Lung (tissue), 12 donors: ENCODE results near the gene GRIA4. TPM values are rescaled to one million over a fixed set of nuclear protein-coding genes. Genes with fewer than 3 reads are reported as not detected.
"Not testable (repeated sequence)": the region's sequence is repeated elsewhere in the genome, so short reads cannot be mapped to it uniquely, and the experiment has no call there.

ENCODE experiments used
- ATAC-seq: fragments of 200-7000 bp; cut with Tn5 transposase; one replicate; pipeline ENCODE4 v1.9.1; 2020; ENCODE audit warnings: moderate number of reproducible peaks; ENCODE audit not compliant: insufficient read depth, low FRiP score
- DNase-seq, 3 donors: peaks; one replicate each; pipeline ENCODE4 v3.0.0-alpha.2; 2013 to 2017
- H3K27ac ChIP-seq, 2 donors: one replicate each; pipeline ENCODE4 v1.5.1; 2013; ENCODE audit warnings: mild to moderate bottlenecking in 2 of 2, moderate library complexity in 2 of 2, control low read depth in 1 of 2, inconsistent platforms in 1 of 2, low read depth in 1 of 2, low read length in 1 of 2
- H3K27me3 ChIP-seq, 3 donors: one replicate each; pipeline ENCODE4 v1.5.1; 2013; ENCODE audit warnings: low read length in 2 of 3; ENCODE audit not compliant: control insufficient read depth in 3 of 3, insufficient read depth in 3 of 3
- H3K36me3 ChIP-seq, 4 donors: one replicate each; pipeline ENCODE4 v1.5.1; 2013; ENCODE audit warnings: low read length in 4 of 4, mild to moderate bottlenecking in 1 of 4, moderate library complexity in 1 of 4; ENCODE audit not compliant: control insufficient read depth in 4 of 4, insufficient read depth in 4 of 4
- H3K4me1 ChIP-seq, 5 donors: one replicate each; pipeline ENCODE4 v1.5.1; 2013; ENCODE audit warnings: low read length in 5 of 5, mild to moderate bottlenecking in 2 of 5, moderate library complexity in 1 of 5; ENCODE audit not compliant: control insufficient read depth in 5 of 5, insufficient read depth in 5 of 5
- H3K4me3 ChIP-seq: one replicate; pipeline ENCODE4 v1.5.1; 2013; ENCODE audit warnings: mild to moderate bottlenecking, control low read depth, moderate library complexity
- H3K9ac ChIP-seq, 2 donors: one replicate each; pipeline ENCODE4 v1.5.1; 2013; ENCODE audit warnings: low read length in 2 of 2, control low read depth in 1 of 2; ENCODE audit not compliant: insufficient read depth in 1 of 2
- H3K9me3 ChIP-seq, 4 donors: one replicate each; pipeline ENCODE4 v1.5.1; 2013; ENCODE audit warnings: low read length in 3 of 4, mild to moderate bottlenecking in 1 of 4, moderate library complexity in 1 of 4; ENCODE audit not compliant: control insufficient read depth in 4 of 4, insufficient read depth in 3 of 4
- WGBS, 2 donors: extraction: QIAGEN DNeasy Blood & Tissue Kit; methylation state at CpG; one replicate each; pipeline ENCODE4 v1.1.7; 2013; 5-methylcytosine and 5-hydroxymethylcytosine counted together
- polyA plus RNA-seq, 2 donors: library from polyadenylated mRNA; stranded (reverse); fragments of 200-250 nt; gene quantifications; one replicate each; pipeline ENCODE4 v1.2.1, GENCODE V29; 2013
- total RNA-seq, 2 donors: library from RNA; depleted of rRNA in 1 of 2; stranded (reverse); fragments of >200 nt in 1 of 2; gene quantifications; one replicate each; pipeline ENCODE4 v1.2.1, GENCODE V29; 2014 to 2021
- TF ChIP-seq, protein P1 (sequence below): IDR thresholded peaks from 2 replicates; pipeline ENCODE4 v1.5.1; 2012; ENCODE audit warnings: mild to moderate bottlenecking; ENCODE audit errors: control extremely low read depth, extremely low read depth
- donor health status: control.
- donor health status: control.
- donor health status: Bipolar disorder and iron deficiency.
- donor health status: healthy.
- donor health status: DM: yes; HTN: yes; CAD: no.

The GRIA4 gene
- total and polyA plus RNA-seq, 4 donors: 0.12 to 0.77 TPM; not detected in 2

DNA sequence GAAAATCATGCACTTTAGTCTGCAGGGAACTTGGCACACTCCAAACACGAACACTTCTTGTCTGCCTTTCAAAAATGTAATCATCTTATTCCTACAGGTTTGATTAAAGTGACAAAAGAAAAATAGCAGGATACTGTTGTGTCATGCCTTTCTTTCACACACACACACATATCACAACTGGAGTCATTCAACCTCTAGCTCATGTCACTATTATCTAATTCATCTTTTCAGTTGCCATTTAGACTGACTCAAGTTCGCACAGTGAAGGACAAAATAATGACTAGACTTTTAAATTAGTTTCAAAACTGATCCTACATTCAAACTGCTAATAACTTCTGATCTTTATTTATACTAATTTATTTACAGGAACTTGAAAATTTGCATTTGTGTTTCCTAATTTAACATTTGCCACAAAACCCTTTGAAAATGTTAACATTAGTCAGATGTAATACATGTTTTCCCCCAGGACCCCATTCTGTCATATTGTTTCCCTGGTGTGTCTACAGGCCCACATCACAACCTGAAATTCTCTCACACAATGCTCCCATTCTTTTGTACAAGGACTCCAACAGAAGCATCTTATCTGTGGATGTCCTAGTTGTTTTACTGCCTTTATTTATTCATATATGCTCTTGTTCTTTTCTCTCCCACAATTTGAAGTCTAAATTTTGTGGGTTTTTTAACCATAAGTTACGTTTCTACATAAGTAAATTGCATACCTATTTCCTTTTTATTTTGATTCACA is 171.1 kb downstream of the GRIA4 start:
- no peak overlapping the region for H3K9ac ChIP-seq
- no peaks in the 10 kb centered on the region for H3K4me1 ChIP-seq
- DNase-seq: no peak
- H3K36me3 ChIP-seq: no peaks in the 10 kb centered on the region
- WGBS, 2 donors: 76 to 78% methylated on average over 3 of the region's 3 CpGs
- H3K9me3 ChIP-seq: no peaks in the 10 kb centered on the region
- H3K4me3 ChIP-seq: no peak overlapping the region
- TF ChIP-seq, protein P1, sequence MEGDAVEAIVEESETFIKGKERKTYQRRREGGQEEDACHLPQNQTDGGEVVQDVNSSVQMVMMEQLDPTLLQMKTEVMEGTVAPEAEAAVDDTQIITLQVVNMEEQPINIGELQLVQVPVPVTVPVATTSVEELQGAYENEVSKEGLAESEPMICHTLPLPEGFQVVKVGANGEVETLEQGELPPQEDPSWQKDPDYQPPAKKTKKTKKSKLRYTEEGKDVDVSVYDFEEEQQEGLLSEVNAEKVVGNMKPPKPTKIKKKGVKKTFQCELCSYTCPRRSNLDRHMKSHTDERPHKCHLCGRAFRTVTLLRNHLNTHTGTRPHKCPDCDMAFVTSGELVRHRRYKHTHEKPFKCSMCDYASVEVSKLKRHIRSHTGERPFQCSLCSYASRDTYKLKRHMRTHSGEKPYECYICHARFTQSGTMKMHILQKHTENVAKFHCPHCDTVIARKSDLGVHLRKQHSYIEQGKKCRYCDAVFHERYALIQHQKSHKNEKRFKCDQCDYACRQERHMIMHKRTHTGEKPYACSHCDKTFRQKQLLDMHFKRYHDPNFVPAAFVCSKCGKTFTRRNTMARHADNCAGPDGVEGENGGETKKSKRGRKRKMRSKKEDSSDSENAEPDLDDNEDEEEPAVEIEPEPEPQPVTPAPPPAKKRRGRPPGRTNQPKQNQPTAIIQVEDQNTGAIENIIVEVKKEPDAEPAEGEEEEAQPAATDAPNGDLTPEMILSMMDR: no peak
- H3K27ac ChIP-seq: no peak overlapping the region
- no peaks in the 10 kb centered on the region for H3K27me3 ChIP-seq
- no peak for ATAC-seq

DNA sequence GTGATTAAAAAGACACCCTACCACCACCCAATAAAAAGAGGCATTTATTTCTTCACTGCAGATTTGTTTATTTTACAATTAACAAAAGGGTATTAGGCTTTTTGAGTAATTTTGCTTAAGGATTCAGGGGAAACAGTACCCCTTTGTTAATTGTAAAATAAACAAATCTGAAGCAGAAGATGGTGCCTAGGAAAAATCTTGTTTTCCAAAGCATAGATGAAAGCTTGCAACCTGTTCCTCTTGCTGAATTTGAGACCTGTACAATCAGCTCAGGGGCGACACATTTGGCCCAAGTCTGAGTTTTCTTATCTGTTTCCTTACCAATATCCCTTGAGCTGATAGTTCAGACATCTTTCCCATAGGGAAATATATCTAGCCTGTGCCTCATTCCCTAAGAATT is 171.9 kb downstream of the GRIA4 start:
- ATAC-seq (no peak), DNase-seq (no peak)
- Histone ChIP-seq H3K36me3 (no peaks in the 10 kb centered on the region), H3K9ac (no peak overlapping the region), H3K9me3 (no peaks in the 10 kb centered on the region), H3K27me3 (no peaks in the 10 kb centered on the region), H3K4me1 (no peaks in the 10 kb centered on the region), H3K4me3 (no peak overlapping the region), H3K27ac (no peak overlapping the region)
- WGBS, 2 donors: 55 to 78% methylated on average over 1 of the region's 1 CpG
- TF ChIP-seq, protein P1: no peak

DNA sequence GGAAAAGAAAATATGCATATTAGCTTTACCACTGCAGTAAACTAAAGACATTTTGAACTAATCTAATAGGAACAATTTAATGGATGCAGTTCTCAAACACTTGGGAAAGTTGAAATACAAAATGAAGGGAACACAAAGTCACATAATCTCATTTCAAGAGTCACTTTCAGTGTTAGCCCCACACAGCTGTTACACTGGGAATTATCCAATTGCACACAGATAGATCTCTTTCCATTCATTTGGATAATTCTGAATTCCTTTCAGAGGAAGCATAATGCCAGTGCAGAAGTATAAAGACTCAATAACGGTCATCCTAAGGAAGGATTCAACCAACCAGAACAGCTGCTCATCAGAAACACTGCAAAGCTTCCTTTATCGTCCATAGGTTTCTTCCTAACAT is 173.3 kb downstream of the GRIA4 start:
- TF ChIP-seq, protein P1: no peak
- Histone ChIP-seq H3K27ac (no peak overlapping the region), H3K9ac (no peak overlapping the region)

DNA sequence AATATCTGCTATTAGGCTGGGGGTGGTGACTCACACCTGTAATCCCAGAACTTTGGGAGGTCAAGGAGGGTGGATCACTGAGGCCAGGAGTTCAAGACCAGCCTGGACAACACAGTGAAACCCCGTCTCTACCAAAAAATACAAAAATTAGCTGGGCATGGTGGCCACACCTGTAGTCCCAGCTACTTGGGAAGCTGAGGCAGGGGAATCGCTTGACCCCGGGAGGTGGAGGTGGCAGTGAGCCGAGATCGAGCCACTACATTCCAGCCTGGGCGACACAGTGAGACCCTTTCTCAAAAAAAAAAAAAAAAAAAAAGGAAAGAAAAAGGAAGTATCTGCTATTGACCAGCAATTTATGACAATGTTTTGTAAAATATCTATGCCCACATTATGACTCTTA is 176.0 kb downstream of the GRIA4 start:
- not testable (repeated sequence) for H3K36me3 ChIP-seq, H3K27ac ChIP-seq, ATAC-seq, H3K4me1 ChIP-seq, H3K9me3 ChIP-seq, H3K27me3 ChIP-seq, DNase-seq, H3K9ac ChIP-seq, H3K4me3 ChIP-seq
- 94 to 95% methylated on average over 6 of the region's 6 CpGs for WGBS, 2 donors

More for the DNA sequence above, 173.3 kb downstream of the GRIA4 start:
- Histone ChIP-seq H3K4me1 (no peaks in the 10 kb centered on the region), H3K9me3 (no peaks in the 10 kb centered on the region), H3K27me3 (no peaks in the 10 kb centered on the region), H3K4me3 (no peak overlapping the region), H3K36me3 (no peaks in the 10 kb centered on the region)
- DNase-seq (no peak), ATAC-seq (no peak)
- WGBS, 2 donors: 79 to 84% methylated on average over 2 of the region's 2 CpGs
